Jurkat, Clone E6-1 (cell line): ENCODE measurements around the gene DCTN4.
A peak's percentile ranks its signal among the peaks of the same experiment; 100 is the strongest.

Source experiments
- DNase-seq: peaks from one replicate; pipeline ENCODE4 v3.0.0-alpha.2; 2011; ENCODE audit warnings: low read depth, low spot score
- H3K4me3 ChIP-seq: 2 replicates; pipeline ENCODE4 v1.5.1; 2011; ENCODE audit warnings: mild to moderate bottlenecking, low read length, control low read depth, moderate library complexity

Gene DCTN4

DNA sequence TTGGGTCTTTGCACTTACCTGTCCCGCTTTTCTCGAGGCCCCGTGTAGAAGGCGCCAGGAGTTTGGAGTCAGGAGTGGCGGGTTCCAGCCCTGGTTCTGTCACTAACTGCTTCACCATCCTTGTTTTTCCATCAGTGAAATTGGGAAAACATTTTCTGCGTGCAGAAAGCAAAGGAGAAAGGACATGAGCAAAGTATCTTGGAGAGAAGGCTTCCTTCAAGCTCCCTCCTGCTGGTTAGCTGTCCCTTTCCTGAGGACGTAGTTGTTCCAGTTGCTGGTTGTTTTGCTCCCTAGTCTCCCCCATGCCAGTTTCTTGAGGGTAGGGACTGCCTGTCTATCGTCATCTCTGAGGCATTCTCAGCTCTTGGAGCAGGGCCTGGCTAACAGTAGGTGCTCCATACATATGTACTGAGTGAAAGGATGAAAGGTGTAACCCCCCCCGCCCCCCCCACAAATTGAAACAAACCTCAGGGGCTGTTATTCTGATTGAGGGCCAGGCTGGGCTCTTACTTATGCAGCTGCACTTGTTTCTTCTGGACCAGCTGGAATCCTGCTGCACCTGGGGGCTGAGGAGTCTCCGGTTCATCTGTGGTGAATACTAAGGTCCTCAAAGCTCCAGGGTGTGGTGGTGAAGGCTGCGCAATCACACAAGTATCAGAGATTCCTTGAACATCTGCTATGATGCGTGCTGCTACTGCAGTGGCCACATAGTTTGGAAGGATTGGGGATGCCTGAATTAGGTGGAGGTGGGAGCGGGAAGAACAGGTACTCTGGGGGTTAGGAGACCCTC, 20.8 kb upstream of the DCTN4 start:
- H3K4me3 ChIP-seq, result peak overlapping the region; percentile 69
- DNase-seq, result peak; percentile 90

DNA sequence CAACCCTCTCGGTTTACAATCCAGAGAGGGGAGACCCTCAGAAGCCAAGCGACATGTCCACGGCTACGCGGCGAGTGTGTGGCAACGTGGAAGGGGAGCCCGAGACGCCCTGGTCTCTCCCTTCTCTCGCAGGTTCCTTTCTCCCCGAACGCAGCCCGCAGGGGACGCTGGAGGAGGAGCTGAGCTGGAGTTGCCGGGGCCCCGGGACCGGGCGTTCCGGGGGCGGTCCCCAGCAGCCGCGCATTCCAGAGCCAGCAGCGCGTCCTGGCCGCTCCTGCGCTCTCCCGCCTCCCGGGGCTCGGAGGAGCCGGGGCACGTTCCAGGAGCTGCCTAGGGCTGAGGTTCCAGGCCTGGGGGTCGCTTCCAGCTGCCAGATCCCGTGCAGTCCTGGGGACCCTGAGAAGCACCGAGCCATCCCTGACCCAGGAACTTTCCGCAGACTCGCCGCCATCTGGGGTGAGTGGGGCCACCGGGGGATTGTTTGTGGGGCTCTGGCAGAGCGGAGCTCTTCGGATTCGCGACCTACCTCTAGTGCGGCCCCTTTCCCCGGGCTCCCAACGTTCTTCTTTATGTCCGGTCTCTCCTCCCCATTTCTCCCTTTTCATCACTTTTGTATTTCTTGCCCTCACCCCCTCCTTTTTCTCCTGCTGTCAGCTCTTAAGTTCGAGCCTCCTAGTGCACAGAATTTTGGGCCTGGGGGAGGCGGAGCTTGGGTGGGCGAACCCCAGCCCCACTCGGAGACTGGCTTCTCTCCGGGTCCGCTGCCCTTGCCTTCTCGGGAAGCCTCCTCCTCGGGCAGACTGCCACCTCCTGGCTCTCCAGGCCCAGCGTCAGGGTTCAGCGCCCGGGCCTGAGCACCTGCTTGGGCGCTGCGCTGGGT, 19.9 kb upstream of the DCTN4 start, which contains the start of gene SMIM3:
Gene SMIM3 (plus strand): TSS at position 241 of the 880 bp plus-strand sequence. CDS start 16,684 bp downstream, outside the sequence.
- DNase-seq, result no peak
- peak within 1 kb of the TSS; percentile 69 for H3K4me3 ChIP-seq

DNA sequence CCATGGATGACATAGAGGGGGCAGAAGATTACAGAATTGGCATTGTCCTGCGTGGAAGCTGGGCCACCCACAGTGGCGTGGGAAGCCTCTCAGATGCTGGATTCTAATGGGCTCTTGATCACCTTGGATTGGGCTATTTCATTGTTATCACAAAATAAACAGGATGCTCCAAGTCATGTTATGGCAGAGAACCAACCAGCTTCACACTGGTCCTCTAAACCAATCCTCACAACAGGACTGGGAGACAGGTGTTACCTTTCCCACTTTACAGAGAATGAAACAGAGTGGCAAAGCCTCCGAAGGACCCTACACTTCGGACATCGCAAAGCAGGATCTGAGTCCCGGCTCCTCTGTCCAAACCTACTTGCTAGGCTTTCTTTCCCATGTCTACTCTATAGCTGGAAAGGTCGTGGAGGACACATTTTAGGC, 19.3 kb upstream of the DCTN4 start:
- H3K4me3 ChIP-seq, result peak overlapping the region; percentile 69
- DNase-seq, result no peak

DNA sequence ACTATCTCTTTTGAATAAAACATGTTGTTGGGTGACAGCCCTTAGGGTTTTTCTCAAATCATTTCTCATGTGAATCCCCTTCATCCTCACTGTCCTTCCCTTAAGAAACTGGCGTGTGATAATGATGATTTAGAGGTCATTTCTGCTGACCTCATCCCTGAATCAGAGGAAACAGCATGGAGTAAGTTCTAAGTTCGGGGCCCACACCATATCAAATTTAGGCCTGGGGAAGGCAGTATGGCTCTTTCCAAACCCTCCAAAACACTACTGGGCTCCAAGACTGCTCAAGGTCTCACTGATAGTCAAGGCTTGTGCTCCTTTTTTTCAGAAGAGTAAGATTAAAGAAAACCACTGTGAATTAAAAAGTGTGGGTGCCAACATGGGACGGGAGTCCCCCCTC, 18.9 kb upstream of the DCTN4 start:
- no peak overlapping the region; the same call in 1 of the 2 replicates for H3K4me3 ChIP-seq
- no peak for DNase-seq

DNA sequence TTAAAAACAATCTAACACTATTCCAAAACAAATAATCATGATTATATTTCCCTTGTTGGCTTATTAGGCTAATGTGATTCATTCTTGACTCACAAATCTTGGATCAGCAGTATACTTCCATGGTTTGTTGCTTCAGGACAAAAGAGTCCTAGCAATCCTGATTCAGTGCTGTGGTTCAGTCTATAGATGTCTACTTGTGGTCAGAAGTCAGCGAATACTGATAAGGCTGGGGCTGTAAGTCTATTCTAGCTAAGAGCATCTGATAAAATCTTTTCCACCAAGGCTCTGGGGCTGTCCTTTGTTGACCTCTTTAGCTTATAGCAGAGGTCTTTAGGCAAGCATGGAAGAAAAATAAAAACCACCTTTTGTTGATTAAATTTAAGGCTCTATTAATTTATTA, 15.3 kb upstream of the DCTN4 start:
- H3K4me3 ChIP-seq, result no peak overlapping the region
- DNase-seq, result no peak

DNA sequence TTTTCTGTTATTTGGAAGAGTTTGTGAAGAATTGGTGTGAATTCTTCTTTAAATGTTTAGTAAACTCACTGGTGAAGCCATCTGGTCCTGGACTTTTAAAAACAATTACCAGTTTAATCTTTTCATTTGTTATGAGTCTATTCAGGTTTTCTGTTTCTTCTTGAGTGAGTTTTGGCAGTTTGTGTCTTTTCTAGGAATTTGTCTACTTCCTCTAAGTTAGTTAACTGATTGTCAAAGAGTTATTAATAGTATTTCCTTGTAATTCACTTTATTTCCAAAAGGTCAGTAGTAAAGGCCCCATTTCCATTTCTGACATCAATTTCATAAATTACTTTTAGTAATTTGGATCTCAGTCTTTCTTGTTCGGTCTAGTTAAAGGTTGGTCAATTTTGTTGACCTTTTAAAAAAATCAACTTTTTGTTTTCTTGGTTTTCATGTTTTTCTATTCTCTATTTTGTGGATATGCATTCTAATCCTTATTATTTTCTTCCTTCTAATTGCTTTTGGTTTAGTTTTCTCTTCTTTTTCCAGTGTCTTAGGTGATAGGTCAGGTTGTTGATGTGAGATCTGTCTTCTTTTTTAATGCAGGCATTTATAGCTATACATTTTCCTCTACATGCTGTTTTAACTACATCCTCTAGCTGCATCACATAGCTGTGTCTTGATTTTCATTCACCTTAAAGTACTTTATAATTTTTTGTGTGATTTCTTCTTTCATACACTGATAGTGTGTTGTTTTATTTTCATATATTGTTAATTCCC, 12.4 kb upstream of the DCTN4 start:
- no peak for DNase-seq
- no peak overlapping the region for H3K4me3 ChIP-seq

DNA sequence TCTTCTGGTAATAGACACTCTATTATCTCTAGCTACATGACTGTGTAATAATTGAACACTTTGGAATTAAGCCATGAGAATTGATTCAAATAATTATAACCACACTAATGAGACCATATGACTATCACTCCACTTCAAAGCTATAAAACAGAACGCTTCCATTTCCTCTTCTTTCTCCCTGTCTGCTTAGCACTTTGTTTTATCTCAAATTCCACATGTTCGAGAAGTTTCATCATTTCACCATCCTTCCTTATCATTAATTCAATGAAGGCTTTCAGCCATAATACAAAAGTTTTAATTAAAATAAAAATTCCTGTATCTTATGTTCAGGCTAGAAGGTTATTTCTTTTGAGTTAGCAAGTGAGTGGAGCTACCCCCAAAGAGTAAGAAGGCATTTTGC, 7.4 kb upstream of the DCTN4 start:
- DNase-seq, result no peak
- no peak overlapping the region for H3K4me3 ChIP-seq

DNA sequence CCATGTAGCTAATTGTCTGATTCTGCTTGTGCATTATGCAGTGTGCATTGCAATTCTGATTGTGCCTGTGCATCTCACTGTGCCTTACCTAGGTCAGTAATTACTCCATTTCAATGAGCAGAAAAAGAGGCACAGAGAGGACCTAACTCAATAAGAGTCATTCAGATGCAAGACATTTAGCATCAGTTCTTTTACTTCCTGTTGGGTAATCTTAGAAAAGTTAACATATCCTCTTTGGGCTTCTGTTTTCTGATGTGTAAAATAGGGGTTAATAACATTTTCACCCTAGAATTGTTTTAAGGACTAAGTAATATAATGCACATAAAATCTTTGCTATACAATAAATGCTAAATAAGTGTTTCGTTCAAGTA, 7.0 kb upstream of the DCTN4 start:
- no peak overlapping the region for H3K4me3 ChIP-seq
- no peak for DNase-seq

DNA sequence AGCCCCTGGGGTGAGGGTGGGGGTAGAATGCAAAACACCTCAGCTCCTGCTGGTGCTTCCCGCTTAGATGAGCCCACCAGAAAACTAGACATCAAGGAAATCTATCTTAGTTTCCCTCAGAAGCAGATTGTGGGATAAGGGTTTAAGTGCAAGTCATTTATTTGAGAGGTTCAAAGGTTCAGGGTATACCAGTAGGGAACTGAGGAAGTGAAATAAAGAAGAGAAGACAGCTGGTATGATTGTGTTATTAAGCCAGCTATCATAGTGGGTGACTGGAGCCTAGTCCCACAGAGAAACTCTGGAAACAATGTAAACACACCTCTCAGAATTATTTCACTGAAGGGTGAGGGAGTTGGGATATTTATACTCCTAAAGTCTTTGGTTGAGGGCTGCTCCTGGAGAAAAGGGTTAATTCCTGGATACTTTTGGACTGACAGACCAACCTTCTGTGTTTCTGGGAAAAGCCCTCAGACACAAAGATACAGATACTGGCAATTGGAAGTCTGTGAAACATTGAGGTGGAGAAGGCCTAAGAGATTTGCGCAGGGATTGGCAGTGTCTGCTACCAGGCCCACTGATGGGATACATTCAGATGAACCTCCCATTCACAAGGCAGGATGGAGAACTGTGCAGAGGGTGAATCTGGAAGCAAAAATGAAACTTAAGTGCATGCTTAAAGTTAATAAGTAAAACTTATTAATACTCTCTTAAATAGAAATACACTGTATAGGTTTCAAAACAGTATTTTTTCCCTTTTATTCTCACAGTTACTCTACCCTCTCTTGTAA, 6.4 kb upstream of the DCTN4 start:
- no peak for DNase-seq
- no peak overlapping the region for H3K4me3 ChIP-seq

DNA sequence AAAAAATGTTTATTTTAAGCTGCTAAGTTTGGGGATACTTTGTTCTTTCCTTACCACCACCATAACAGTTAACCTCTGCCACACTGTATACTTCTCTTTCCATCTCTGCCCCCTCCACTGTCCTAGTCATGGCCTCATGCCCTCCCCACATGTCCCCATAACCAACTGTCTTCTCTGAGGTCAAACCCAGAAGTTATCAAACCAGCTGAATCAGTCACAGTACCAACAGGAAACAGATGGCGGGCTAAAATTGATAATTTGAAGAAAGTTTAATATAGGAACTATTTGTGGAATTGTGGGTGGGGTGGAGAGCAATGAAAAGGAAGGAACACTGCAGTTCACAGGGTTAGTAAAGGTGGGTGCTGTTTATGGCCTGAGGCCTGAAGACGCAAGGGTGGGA, 5.7 kb upstream of the DCTN4 start:
- H3K4me3 ChIP-seq, result no peak overlapping the region
- DNase-seq, result no peak

DNA sequence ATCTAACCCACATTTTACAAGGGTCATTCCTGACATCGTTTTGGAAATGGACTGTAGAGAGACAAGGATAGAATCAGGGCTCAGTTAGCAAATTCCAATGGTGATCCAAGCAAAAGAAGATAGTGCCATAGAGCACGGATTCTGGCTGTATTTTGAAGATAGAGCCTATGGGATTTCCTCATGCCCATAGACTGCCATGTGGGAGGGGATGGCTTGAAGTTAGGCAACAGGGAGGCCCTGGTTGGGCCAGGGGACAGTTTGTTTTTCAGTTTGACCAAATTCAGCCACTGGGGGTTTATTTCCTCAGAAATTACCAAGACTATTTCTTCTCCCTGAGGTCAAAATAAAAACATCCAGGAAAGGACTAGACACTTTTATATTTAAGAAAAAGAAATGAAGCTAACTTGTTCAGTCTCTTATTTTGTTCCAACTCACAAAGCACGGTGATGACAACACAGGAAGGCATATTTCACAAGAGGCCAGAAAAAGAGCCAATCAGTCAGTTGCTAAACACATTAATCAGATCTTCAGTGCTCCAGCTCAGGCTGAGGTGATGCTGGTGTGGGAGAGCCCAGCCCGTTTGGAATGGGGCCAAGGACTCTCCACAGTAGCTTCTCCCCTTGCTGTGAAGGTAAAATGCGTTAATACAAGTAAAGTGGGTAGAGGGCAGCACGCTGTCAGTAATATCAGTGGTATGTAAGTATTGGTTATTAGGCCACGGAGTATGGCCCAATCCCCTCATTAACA, 4.4 kb upstream of the DCTN4 start:
- no peak for DNase-seq

DNA sequence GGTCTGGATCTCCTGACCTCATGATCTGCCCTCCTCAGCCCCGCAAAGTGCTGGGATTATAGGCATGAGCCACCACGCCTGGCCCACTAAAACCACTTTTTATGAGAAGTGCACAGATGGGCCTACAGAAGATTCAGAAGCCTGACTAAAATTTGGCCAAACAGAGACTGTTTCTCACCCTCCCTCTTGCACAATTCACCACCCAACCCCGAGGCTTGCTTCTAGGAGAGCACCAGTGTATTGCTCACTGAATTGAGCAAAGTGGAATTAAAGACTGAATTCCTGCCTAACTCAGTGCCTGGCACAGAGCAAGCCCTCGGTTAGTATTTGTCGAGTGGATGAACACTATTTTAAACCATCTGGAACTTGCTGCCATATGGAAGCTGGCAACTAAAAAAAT, 3.4 kb upstream of the DCTN4 start:
- H3K4me3 ChIP-seq, result no peak overlapping the region
- DNase-seq, result no peak

More for the DNA sequence above, 4.4 kb upstream of the DCTN4 start:
- H3K4me3 ChIP-seq, result no peak overlapping the region

DNA sequence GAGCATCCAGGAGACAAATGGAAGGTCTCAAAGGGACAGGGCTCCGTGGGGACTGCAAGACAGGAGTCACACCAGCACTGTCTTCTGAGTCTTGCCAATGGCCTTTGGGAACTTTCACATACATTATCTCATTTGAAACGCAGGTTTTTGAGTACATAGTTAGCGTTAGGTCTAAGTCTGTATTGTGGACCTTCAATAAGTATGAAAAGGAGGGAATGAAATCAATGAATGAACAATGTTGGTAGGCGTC, 442 bp upstream of the DCTN4 start:
- peak overlapping the region; percentile 86 for H3K4me3 ChIP-seq
- DNase-seq, result no peak

DNA sequence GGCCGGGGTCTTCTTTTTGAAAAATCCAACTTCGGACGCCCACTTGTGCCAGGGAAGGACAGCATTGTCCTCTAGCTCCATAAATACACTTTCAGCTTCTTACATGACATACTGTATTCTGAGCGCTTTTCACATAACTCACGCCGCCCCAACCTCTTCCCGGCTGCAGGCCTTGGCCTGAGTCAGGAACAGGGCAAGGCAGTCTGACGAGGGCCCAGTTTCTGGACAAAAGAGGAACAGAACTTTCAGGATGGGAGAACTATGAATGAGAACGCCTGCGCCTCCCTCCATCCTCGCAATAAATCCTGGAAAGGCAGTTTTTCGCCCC, 650 bp downstream of the DCTN4 start:
- peak overlapping the region; percentile 86 for H3K4me3 ChIP-seq

DNA sequence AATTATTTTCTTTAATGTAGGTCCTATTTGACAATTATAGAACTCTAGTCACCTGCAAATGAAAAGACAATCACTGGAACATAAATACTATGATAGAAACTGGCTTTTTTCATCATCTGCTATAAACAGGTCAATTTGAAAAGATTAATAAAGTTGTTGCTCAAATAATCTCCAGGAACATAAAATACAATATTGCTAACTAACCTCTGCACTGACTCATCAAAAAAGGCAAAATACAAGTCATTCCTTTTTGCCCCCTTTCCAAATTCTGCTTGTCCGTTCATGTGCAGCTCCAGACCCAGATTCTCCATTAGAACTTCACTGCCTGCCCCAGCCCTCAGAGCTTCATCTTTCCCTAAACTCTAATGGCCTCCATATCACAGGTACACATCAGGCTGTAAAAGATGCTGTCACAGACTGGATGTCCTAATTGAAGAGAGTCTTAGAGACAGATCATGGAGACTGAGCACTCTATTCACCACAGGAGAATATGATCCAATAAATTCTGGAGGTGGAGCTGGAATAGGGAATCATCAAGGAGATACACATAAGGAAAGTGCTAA, 1.6 kb downstream of the DCTN4 start:
- no peak for DNase-seq
- peak overlapping the region; percentile 86 for H3K4me3 ChIP-seq

More for the DNA sequence above, 650 bp downstream of the DCTN4 start:
- DNase-seq, result no peak

DNA sequence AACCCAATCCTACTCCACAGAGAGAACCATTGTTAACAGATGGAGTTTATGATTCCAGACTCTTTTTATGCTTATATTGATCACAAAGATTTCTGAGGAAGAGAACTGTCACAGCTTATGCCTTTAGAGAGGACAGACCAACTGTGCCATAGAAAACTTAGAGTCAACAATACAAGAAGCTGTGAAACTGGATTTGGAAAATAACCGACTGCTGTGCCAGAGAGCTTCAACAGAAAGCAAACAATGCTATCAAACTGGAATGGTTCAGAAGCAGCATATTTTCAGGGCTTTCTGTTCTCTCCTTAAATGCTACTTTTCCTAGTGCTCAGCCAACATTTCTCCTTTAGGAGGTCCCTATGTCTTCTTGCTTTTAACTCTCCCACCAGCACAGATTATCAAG, 5.0 kb downstream of the DCTN4 start:
- DNase-seq, result no peak
- H3K4me3 ChIP-seq, result no peak overlapping the region

DNA sequence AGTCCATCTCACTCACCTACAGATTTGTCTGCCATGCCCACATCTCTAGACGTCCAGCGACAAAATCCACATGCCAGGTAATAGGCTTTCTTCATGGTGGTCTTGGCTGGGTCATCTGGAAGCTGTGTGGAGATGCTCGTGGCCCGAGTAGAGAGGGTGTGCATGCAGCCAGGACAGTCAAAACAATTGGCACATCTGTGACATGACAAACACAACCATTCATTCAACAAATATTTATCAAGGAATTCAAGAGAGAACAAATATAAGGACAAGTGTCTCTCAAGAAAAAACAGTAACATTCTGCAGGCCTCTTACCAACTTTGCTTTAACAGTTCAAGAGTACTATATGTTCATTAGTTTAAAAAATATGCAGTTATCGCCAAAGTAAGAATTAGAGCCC, 5.4 kb downstream of the DCTN4 start:
- H3K4me3 ChIP-seq, result no peak overlapping the region
- no peak for DNase-seq
